ENCODE measurements around the gene ATP2B3.
"Not testable (repeated sequence)": the region's sequence is repeated elsewhere in the genome, so short reads cannot be mapped to it uniquely, and the experiment has no call there.

ATP2B3 gene

GRCh38 chrX:153596981-153597750 is 79.7 kb downstream of the ATP2B3 start:
- DNase-seq, result no peak

GRCh38 chrX:153598541-153599191 is 81.2 kb downstream of the ATP2B3 start, which contains the start of gene CCNQ:
Gene CCNQ, minus strand, starts transcription at chrX:153599139. Its CDS starts 66 bp downstream, at chrX:153599073.
- DNase-seq, result peak; percentile 31

- DNase-seq, result peak; percentile 95
Observed at GRCh38 chrX:153599192-153600031, 82.0 kb downstream of the ATP2B3 start.

- DNase-seq, result no peak
Observed at GRCh38 chrX:153600032-153600373, 82.6 kb downstream of the ATP2B3 start.

- DNase-seq, result no peak
Observed at GRCh38 chrX:153600921-153601320, 83.5 kb downstream of the ATP2B3 start.

- DNase-seq, result no peak
Observed at GRCh38 chrX:153601511-153602110, 84.2 kb downstream of the ATP2B3 start.

GRCh38 chrX:153602601-153603000 is 85.2 kb downstream of the ATP2B3 start:
- no peak for DNase-seq

GRCh38 chrX:153603131-153603656 is 85.8 kb downstream of the ATP2B3 start:
- no peak for DNase-seq

GRCh38 chrX:153604666-153605380 is 87.4 kb downstream of the ATP2B3 start:
- not testable (repeated sequence) for DNase-seq

GRCh38 chrX:153606503-153606902 is 89.1 kb downstream of the ATP2B3 start:
- no peak for DNase-seq

GRCh38 chrX:153608376-153608775 is 90.9 kb downstream of the ATP2B3 start:
- no peak for DNase-seq

GRCh38 chrX:153608806-153609205 is 91.4 kb downstream of the ATP2B3 start:
- no peak for DNase-seq

- DNase-seq, result peak; percentile 87
Observed at GRCh38 chrX:153609917-153610835, 92.7 kb downstream of the ATP2B3 start.

GRCh38 chrX:153610836-153611213 is 93.4 kb downstream of the ATP2B3 start:
- DNase-seq, result no peak

GRCh38 chrX:153611298-153612095 is 94.1 kb downstream of the ATP2B3 start:
- DNase-seq, result no peak

GRCh38 chrX:153612413-153612812 is 95.0 kb downstream of the ATP2B3 start:
- DNase-seq, result no peak

GRCh38 chrX:153614818-153615217 is 97.4 kb downstream of the ATP2B3 start:
- DNase-seq, result no peak

- no peak for DNase-seq
Observed at GRCh38 chrX:153620576-153620975, 103.1 kb downstream of the ATP2B3 start.

GRCh38 chrX:153621949-153622598 is 104.6 kb downstream of the ATP2B3 start:
- DNase-seq, result no peak

All from NCI-H1105 (cell line).